Measurements from ENCODE around the gene TMEM178B.

GRCh38 chr7:141150465-141150864 lies 76.6 kb downstream of the TMEM178B start:
- TF ChIP-seq POLR2A (IDR thresholded peaks at IDR 0.05), result no peak
- TF ChIP-seq, protein P1, sequence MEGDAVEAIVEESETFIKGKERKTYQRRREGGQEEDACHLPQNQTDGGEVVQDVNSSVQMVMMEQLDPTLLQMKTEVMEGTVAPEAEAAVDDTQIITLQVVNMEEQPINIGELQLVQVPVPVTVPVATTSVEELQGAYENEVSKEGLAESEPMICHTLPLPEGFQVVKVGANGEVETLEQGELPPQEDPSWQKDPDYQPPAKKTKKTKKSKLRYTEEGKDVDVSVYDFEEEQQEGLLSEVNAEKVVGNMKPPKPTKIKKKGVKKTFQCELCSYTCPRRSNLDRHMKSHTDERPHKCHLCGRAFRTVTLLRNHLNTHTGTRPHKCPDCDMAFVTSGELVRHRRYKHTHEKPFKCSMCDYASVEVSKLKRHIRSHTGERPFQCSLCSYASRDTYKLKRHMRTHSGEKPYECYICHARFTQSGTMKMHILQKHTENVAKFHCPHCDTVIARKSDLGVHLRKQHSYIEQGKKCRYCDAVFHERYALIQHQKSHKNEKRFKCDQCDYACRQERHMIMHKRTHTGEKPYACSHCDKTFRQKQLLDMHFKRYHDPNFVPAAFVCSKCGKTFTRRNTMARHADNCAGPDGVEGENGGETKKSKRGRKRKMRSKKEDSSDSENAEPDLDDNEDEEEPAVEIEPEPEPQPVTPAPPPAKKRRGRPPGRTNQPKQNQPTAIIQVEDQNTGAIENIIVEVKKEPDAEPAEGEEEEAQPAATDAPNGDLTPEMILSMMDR (IDR thresholded peaks at IDR 0.05 in 4 of 5, conservative IDR thresholded peaks at IDR 0.05 in 1 of 5), result no peak
